Measurements from ENCODE around the gene AKT3.
"Not testable (repeated sequence)": the region's sequence is repeated elsewhere in the genome, so short reads cannot be mapped to it uniquely, and the experiment has no call there.

AKT3 gene

DNA sequence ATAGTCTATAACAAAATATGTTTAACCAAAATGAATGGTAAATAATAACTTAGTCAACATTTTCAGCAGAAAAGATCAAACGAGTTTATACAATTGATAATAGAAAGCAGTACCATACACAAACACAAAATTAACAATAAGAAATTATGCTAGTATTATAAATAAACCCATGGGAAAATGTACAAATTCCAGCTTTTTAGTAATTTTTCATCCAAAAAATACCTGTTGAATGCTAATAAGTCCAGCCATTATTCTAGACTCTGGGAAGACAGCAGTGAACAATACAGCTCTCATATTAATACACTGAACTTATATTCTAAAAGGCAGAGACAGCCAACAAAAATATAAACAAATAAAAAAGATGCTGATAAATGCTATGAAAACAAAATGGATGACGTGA lies 66.3 kb downstream of the AKT3 start:
- DNase-seq (ENCODE audit: low spot score): no peak

DNA sequence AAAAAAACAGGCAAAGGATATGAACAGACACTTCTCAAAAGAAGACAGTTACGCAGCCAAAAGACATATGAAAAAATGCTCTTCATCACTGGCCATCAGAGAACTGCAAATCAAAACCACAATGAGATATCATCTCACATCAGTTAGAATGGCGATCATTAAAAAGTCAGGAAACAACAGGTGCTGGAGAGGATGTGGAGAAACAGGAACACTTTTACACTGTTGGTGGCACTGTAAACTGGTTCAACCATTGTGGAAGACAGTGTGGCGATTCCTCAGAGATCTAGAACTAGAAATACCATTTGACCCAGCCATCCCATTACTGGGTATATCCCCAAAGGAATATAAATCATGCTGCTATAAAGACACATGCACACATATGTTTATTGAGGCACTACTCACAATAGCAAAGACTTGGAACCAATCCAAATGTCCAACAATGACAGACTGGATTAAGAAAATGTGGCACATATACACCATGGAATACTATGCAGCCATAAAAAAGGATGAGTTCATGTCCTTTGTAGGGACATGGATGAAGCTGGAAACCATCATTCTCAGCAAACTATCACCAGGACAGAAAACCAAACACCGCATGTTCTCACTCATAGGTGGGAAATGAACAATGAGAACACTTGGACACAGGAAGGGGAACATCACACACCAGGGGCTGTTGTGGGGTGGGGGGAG lies 77.5 kb downstream of the AKT3 start:
- DNase-seq (ENCODE audit: low spot score): not testable (repeated sequence)

DNA sequence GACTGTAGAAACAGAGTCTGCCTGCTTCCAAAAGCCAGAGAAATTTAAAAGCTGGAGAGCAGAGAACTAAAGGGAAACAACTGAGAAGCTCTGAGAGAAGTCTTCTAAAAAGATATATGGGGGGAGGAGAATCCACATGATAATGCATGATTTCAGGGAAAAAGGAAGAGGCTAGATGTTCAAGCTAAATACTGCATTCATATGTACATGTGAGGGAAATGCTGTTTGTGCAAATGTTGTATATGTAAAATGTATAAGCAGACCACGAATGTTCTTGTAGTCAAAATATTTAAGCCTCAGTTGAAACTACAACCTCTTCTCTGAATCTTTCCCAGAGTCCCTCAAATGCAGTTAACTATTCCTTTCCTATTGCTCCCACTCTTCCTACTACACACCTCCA lies 79.2 kb downstream of the AKT3 start:
- no peak for DNase-seq (ENCODE audit: low spot score)

DNA sequence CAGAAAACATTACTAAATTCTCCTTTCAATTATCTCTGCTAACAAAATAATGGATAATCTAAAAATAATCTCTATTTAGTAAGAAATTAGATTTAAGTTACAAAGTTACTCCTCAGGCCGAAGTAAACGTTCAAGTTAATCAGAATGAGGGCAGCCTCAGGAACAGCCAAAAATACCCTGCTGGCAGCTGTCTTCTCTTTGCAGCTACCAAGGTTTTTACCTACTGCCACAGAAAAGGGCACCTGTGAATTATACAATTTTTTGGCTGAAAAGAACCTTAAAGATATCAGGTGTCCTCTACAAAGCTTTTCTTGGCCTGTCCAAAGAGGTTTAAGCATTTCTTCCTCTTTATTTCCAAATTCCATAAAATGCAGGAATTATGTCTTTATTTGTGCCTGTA lies 84.4 kb downstream of the AKT3 start:
- no peak for DNase-seq (ENCODE audit: low spot score)

DNA sequence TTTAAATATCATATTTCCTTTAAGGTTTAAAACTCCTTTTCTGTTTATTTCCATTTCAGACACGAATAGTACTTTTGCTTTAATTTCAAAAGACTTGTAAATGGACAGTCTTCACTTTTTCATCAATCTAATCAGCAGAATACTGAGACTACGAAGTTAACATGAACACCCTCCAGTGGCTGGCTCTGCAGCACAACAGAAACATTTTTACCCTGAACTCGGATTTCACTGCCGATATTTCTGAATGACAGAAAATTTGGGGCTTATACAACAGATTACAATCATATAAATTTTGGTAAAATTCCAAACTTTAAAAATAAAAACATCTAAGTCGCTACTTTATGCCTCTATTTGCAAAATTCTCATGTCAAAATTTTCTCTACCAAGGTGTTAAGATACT lies 86.2 kb downstream of the AKT3 start:
- no peak for DNase-seq (ENCODE audit: low spot score)

DNA sequence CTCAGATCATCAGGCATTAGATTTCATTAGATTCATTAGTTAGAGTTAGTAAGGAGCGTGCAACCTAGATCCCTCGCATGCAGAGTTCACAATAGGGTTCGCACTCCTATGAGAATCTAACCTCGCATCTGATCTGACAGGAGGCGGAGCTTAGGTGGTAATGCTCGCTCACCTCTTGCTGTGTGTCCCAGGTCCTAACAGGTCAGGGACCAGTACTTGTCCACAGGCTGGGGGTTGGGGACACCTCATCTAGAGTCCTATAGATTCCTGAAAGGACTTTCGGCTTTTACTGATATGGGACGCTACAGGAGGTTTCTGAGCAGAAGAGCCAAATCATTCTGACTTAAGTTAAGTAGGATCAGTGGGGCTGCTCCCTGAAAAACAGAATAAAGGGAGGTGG lies 91.4 kb downstream of the AKT3 start:
- no peak for DNase-seq (ENCODE audit: low spot score)

DNA sequence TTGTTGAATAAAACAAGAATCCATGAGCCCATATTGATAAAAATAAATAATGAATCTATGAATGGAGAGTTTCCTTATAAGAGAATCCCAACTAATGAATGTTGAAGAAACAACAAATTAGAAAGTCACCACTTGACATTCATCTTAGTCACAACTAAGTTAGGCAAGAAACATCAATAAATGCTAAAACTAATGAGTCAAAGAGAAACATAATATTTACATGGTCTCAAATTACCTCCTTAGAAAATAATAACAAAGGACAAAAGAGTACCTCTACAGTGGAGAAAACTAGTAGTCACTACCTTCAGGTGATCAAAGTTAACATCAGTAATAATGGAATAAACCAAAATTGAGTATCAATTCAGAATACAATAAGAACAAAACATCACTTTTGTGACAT lies 93.5 kb downstream of the AKT3 start:
- DNase-seq (ENCODE audit: low spot score): no peak

DNA sequence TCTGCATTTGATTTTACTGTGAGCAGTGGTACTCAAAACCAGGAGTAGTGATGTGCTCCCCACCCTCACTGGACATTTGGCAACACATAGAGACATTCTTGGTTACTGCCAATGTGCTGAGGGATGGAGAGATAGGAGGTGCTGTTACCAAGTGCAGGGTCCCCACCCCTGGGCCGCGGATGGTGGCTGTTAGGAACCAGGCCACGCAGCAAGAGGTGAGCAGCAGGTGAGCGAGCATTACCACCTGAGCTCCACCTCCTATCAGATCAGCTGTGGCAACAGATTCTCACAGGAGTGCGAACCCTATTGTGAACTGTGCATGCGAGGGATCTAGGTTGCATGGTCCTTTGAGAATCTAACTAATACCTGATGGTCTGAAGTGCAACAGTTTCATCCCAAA lies 95.7 kb downstream of the AKT3 start:
- no peak for DNase-seq (ENCODE audit: low spot score)

DNA sequence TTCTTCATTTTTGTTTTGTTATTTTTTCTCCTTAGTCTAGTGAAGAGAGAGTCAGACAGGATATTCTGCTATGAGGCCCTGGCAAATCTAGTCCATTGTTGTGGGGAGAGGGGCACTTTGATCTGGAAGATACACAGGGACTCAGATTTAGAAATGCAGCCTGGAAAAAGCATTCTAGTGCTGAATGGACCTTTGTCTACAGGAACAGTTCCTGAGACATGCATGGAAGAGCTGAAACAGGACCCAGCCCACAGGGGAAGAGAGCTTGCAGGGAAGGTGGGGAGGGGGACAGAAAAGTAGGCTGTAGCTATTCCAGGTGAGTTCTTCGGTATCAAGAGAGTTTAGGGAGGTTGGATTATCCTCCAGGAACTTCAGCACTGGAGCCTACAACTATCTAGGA lies 98.5 kb downstream of the AKT3 start:
- DNase-seq (ENCODE audit: low spot score): no peak

DNA sequence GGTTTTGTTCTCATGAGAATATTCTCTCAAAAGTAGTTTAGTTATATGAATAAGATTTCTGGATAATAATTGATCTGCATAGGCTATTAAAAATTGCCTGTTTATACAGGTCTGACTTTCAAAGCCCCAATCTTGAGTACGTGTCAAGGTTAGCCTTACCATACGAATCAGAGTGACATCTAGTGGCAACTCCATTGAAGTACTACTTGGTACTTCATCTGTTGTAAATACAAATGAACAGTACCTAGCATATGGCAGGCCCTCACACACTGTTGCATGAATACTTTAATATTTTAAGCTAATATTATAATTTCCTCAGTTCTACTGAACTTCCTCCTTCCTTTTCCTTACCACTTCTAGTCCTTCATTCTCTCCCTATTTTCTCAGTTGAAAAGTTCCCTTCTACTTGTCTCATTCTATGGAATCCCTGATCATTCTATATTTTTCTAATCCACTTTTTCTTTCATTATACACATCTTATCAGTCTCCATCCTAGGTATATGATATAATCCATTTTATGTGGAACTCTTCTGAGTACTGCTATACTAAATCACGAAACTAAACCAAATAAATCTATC lies 101.2 kb downstream of the AKT3 start:
- peak; percentile 40 for DNase-seq (ENCODE audit: low spot score)

DNA sequence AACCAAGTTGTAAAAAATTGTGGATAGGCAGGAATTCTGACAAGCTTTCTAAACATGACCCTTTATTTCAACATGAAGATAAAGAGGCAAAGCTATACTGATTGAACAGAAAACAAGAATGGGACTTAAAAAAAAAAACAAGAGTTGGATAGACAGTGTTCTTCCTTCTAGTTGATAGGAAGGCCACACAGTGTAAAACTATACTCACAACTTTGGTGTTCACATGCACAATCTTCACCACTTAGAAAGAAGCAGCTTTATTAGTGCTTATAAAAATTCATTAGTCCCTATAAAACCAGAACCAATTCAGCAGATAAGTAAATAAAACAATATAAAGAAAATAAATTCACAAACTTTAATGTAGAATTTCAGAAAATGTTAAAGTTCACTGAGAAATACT lies 101.8 kb downstream of the AKT3 start:
- no peak for DNase-seq (ENCODE audit: low spot score)

DNA sequence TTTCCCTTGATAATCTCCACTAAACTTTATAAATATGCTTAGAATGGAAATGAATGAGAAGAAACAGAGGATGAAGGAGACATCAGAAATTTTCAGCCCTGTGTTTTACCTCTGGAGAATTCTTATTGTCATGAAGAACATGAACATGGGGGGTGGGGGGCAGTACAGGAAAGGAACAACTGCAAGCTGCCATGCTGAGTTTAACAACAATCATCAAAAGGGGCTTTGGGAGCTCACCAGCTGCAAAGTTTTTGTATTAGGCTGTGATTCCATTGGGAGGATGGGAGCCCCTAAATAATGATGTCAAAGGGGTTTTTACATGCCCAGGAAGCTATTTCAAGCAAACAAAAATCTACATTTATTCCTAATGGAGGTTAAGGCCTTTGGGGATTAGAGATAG lies 103.3 kb downstream of the AKT3 start:
- DNase-seq (ENCODE audit: low spot score): no peak

DNA sequence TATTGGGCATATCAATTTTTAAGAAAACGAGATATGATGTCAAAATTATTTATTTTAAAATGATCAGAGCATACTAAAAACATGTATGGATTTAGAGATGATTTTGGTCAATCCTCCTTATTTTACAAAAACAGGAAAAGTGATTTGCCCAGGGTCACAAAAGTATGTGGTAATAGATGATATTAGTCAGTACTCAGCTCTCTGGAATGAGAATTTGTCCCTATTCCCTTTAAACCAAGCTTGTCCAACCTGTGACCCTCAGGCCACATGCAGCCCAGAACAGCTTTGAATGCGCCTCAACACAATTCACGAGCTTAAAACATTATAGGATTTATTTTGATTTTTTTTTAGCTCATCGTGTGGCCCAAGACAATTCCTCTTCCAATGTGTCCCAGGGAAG lies 104.7 kb downstream of the AKT3 start:
- no peak for DNase-seq (ENCODE audit: low spot score)

DNA sequence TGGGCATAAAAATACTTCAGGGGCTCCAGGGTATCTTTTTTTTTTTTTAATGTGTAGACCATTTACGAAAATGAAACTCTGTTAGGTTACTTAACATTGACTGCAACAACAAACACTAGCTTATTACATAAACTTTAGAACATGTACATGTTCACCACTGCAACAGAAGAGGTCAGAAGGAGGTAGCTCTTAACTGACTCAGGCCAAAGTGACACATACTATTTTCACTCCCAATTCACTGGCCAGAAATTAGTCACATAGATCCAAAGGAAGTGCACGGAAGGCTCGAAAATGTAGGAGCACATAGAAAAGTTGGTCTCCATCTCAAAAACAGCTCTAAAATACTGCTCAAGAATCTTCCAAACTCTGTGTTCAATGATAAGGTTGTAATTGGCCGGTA lies 107.2 kb downstream of the AKT3 start:
- no peak for DNase-seq (ENCODE audit: low spot score)

DNA sequence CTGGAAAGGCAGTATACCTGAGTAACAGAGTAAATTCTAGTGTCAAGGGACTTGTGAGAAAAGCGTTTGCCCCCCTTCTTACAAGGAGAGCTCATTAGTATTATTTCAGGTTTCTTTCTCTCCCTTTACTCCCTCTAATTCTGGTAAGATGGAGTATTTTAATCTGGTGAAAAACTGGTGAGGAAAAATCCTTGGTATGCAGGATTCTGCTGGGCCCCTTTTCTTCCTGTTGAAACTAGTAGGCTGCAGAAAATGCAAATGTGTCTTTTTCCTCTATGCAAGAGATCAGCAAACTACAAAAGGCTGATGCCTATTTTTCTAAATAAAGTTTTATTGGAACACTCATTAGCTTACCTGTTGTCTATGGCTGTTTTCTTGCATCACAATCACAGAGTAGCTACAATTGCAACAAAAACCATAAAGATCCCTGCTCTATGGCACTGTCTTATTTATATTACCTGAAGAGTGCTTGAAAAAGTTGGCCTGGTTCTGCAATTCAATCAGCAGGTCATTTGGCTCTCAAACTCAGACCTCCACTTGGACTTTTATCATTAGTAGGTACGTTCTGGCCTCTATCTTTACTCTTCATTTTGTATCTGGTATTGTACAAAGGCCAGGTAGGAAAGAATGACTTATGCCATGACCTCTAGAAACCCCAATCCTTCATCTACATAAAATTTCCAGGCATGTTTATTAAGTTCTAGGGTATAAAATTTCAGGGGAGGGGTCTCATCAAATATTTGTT lies 109.6 kb downstream of the AKT3 start:
- DNase-seq (ENCODE audit: low spot score): no peak

DNA sequence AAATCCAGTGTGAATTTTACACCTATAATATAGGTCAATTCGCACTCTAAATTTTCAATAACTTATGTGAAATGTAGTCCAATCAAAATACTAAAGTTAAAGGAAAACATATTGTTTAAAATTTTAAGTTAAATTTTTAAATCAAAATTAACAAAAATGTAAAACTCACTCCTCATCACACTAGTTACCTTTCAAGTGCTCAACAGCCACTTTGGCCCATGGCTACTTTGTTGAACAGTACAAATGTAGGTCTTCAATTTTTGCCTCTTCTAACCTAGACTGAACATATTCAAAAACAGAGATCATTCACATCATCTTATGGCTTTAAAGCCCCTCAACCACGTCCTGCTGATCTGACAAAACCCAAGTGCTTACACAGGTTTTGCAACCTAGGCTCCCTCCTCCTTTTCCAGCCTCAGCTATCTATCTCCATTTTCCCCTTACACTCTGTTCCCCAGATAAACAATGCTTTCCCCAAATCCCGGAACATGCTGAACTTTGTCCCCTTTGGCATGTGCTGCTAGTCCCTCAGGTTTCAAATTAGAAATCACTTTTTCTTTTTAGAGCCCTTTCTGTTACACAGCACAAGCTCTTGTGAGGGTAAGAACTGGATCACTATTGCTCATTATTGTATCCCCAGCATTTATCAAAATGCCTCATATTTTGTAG lies 110.6 kb downstream of the AKT3 start:
- DNase-seq (ENCODE audit: low spot score): no peak

DNA sequence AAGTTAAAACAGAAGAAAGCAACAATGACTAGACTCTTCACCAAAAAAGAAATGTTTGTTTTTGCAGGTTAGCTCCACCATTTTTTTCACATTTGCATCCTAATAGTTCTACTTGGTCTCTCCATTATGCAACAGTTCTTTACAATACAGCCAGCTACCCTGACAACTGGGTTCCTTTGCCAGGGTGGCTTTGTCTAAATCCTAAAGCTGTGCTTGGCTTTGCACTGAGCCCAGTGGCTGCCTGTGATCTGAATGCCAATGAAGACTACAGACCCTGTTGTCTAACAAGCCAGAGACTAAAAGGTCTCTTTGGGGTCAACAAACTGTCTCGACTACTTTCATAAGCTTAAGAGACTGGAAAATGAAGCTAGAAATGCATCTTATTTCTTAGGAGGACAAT lies 112.0 kb downstream of the AKT3 start:
- no peak for DNase-seq (ENCODE audit: low spot score)

DNA sequence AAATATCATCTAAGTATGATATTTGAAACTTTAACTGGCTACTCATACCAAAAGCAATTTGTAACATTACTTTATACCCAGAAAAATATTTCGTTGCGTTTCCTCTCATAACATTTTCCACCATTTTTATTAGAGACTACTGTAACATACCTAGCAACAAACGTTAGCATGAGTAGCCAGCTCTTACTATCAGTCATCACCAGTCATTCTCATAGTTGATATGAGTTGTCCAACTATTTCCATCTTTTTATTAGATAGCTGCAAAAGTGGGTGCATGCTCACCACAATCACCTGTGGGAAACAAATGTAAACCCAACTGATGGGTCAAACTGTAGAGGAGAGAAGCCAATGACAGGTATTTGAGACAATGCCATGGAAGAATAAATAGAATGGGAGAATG lies 114.6 kb downstream of the AKT3 start:
- DNase-seq (ENCODE audit: low spot score): no peak

DNA sequence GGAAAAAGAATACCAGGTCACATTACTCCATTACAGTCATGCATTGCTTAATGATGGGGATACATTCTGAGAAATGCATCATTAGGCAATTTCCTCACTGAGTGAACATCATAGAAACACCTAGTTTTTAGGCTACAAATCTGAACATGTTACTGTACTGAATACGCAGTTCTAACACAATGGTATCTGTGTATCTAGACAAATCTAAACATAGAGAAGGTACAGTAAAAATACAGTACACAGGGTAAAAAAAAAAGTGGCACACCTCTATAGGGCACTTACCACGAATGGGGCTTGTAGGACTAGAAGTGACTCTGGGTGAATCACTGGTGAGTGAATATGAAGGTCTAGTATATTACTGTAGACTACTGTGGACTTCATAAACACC lies 115.7 kb downstream of the AKT3 start:
- no peak for DNase-seq (ENCODE audit: low spot score)

DNA sequence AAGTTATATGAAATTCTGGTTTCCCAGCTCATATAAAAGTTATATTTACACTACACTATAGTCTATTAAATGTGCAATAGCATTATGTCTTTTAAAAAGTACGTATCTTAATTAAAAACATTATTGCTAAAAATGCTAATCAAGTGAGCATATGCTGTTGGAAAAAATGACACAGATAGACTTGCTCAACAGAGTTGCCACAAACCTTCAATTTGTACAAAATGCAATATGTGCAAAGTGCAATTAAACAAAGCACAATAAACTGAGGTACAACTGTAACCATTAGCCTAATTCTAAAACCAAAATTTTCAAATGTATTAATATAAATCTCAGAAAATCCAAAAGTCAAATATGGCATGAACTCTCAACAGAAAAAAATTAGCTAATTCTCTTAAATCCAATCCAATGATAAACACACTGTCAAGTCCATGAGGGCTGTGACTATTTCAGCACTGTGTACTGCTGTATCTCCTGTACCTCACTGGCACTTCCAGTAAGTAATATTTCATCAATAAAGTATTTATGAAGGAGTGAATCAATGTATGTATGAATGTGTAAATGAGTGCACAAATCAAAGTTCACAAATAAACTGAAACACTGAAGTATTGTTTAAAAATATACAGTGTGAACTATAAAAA lies 116.3 kb downstream of the AKT3 start:
- no peak for DNase-seq (ENCODE audit: low spot score)

DNA sequence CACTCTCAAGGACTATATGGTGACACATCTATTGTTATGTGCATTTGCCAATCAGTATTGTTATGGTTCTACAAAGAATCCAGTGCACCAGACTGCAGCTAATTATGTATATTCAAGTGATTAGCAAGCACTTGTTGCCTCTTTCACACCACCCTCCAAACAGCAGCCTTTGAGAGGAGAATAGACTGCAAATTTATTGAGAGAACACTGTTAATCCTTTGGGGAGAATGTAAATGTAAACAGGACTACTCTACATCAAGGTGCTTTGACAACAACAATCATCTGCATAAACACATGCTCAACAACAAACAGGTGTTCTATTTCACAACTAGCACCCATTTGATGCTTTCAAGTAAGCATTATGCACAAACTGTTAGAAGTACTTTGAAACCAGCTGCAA lies 117.4 kb downstream of the AKT3 start:
- no peak for DNase-seq (ENCODE audit: low spot score)

DNA sequence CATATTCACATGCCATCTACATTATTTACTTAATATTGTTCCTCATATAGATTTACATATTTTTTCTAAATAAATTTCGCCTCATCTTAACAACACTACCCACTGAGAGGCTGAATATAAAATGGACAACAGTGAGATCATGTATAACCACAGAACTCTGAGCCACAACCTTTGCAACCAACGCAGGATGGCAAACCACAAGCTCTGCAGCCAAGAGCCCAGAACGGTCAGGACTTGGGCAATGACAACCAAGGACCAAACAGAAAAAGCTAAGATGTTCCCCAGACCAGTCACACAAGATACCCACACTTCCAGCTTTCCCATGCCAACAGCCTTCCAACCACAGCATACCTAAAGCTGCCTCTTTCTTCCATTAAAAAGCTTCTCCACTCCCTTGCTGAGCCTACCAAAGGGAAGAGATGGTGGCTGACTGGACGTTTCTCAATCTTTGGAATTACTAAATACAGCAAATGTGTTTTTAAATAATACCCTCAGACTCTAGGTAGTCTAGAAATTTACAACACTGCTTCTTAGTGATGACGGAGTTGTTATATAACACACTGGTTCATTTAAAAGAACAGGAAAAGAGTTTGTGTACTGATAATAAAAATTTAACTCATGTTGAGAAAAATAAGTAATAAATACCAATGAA lies 117.9 kb downstream of the AKT3 start:
- DNase-seq (ENCODE audit: low spot score): no peak

Data from HuH-7.5 (cell line).